Measurements from ENCODE around the gene HCAR2. TPM values are rescaled to one million over a fixed set of nuclear protein-coding genes. Genes with fewer than 3 reads are reported as not detected.

HCAR2 gene
- not detected in 2 replicates for total RNA-seq

DNA sequence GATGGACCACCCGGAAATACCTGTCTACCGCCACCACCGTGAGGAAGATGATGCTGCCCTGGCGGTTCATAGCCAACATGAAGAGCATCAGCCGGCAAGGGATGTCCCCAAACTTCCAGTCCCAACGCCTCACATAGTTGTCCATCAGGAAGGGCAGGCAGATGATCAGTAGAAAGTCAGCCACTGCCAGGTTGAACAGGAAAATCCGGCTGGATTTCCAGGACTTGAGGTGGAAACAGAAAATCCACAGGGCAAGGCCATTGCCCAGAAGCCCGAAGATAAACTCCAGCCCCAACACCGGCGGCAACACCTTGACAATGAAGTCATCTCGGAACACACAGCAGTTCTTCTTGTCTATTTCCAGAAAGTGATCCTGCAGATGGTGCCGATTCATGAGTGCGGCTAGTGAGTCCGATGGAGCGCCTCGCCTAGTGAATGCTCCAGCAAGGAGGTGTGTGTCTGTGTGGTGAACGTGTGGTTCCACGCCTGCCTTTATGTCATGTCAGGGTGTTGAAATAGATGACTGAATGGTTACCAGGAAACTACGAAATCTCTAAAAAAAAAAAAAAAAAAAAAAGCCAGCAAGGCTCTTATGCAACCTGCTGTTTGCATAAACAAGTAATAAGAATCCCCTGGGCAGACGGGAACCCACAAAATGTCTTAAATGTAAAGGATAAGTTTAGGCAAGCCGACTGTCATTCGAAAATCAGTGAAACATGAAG, at the start of gene HCAR2:
HCAR2 (minus strand) TSS at position 468 of the 722 bp plus-strand sequence; CDS start at position 394, 74 bp downstream.

DNA sequence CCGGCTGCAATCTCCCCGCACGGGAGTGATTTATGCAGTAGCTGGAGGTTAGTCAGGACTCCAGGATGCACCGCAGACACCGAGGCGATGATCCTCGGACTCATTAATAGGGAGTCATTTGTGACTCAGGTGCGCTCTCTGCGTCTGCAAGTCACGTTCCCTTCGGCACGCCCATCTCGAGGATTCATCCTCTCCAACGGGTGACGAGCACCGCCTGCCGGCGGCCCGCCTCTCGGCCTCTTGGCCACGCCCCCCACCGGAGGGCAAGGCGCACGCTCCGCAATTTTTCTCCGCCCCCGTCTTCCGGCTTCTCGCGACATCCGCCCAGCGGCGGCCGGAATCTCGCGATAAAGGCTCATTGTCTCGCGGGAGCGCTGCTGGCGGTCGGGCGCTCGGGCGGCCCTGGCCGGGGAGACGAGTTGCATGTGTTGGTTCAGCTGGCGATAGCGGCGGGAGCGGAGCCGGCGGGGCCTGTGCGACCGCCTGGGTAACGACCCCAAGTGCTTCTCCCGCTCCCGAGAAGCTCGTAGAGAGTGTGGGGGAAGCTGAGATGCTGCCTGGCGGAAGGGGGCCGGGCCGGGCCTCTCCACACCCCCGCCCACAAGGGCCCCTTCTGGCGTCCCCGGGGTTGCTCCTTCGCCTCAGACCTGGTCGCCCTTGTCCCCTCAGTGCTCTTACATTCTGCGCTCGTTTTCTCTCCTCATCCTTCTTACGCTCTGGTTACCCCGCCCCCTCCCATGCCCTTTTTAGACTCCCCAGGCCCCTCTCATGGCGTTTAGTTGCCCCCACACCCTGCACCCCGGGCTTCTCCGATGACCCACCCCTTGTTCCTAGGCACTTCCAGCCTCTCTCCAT, 49.5 kb upstream of the HCAR2 start, which contains the start of gene DENR:
DENR (plus strand) TSS at position 361 of the 855 bp plus-strand sequence. CDS start 878 bp downstream, outside the sequence.

DNA sequence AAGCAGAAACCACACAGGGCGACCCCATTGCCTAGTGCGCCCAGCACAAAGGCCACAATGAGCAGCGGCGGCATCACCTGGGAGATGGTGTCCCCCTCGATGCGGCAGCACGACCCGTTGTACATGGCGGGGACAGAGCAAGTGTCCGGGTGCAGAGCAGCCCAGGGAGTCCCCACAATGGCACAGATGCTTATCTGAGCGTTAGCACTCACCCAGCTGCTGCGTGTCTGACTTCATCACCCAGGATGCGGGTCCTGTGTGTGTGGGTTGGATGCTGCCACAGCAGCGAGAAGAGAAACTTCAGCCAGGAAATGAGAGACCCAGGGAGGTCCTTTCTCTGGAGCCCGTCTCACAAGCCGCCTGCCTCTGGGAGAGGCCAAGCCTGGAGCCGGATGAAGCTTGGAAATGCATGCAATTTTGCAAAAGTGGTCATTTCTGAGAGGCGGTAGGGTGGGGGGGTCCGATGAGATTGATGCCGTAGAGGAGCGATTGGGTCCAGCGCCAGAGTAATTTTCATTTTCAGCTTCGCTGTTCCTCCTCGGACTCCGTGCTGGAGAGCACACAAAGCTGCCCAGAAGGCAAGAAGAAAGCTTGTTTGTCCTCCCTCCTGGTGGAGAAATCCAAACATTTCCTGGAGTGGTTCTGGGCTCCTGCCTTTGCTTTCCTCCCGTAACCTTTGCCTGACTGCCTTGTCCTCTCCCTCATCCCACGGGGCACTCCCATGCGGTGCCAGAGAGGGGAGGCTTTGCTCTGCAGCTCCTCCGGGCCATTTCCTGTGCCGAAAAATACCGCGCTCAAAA, 27.3 kb upstream of the HCAR2 start, which contains the start of gene HCAR1:
HCAR1 (minus strand) TSS at position 630 of the 800 bp plus-strand sequence; CDS start at position 125, 505 bp downstream.

DNA sequence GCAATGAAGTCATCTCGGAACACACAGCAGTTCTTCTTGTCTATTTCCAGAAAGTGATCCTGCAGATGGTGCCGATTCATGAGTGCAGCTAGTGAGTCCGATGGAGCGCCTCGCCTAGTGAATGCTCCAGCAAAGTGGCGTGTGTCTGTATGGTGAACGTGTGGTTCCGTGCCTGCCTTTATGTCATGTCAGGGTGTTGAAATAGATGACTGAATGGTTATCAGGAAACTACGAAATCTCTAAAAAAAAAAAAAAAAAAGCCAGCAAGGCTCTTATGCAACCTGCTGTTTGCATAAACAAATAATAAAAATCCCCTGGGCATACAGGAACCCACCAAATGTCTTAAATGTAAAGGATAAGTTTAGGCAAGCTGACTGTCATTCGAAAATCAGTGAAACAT, 13.5 kb upstream of the HCAR2 start, which contains the start of gene HCAR3:
HCAR3 (minus strand) TSS at position 154 of the 400 bp plus-strand sequence; CDS start at position 80, 74 bp downstream.

Other genes starting within 250 kb of the HCAR2 start
- gene ZCCHC8, start 202.4 kb downstream of the HCAR2 start, total RNA-seq: 12.6 and 15.0 TPM in 2 replicates
- gene RSRC2, start 176.4 kb downstream of the HCAR2 start, total RNA-seq: 28.8 and 40.3 TPM in 2 replicates
- gene KNTC1, start 176.1 kb downstream of the HCAR2 start, total RNA-seq: 14.2 TPM in 2 replicates
- not detected in 2 replicates for gene HCAR3, start 13.5 kb upstream of the HCAR2 start, total RNA-seq
- under 0.01 TPM in 2 replicates for gene HCAR1, start 27.5 kb upstream of the HCAR2 start, total RNA-seq
- gene DENR, start 49.5 kb upstream of the HCAR2 start, total RNA-seq: 29.4 and 36.9 TPM in 2 replicates
- gene CCDC62, start 71.2 kb upstream of the HCAR2 start, total RNA-seq: 0.33 and 0.43 TPM in 2 replicates
- gene HIP1R, start 132.1 kb upstream of the HCAR2 start, total RNA-seq: 23.9 and 24.0 TPM in 2 replicates
- gene VPS37B, start 192.8 kb upstream of the HCAR2 start, total RNA-seq: 11.4 and 11.6 TPM in 2 replicates